Measurements from ENCODE around the gene STXBP5L.

STXBP5L gene

GRCh38 chr3:121473001-121473400 is 565.0 kb downstream of the STXBP5L start:
- H3K27me3 ChIP-seq (ENCODE audit: insufficient read depth, low read length): no peaks in the 10 kb centered on the region
- H3K9ac ChIP-seq (ENCODE audit: low read length): no peak overlapping the region
- no peaks in the 10 kb centered on the region for H4K20me1 ChIP-seq (ENCODE audit: insufficient read depth, low read length)
- H3K4me3 ChIP-seq (ENCODE audit: low read depth, low read length, poor library complexity, severe bottlenecking): no peak overlapping the region
- peaks cover 89% of the 10 kb centered on the region for H3K36me3 ChIP-seq (ENCODE audit: insufficient read depth, low read length)
- no peaks in the 10 kb centered on the region for H3F3A ChIP-seq (ENCODE audit: insufficient read depth, low read length)
- H3K9me3 ChIP-seq (ENCODE audit: low read length): no peaks in the 10 kb centered on the region
- no peak overlapping the region for H3K4me2 ChIP-seq (ENCODE audit: low read length)
- no peak overlapping the region for H2AFZ ChIP-seq (ENCODE audit: low read length)
- H3K27ac ChIP-seq (ENCODE audit: low read depth, low read length, poor library complexity, severe bottlenecking): no peak overlapping the region
- no peaks in the 10 kb centered on the region for H3K9me2 ChIP-seq (ENCODE audit: low read depth, low read length)
- no peaks in the 10 kb centered on the region for H3K4me1 ChIP-seq (ENCODE audit: insufficient read depth, low read length, severe bottlenecking)
- no peak for TF ChIP-seq CTCF (IDR thresholded peaks at IDR 0.05; ENCODE audit: low read length)
- no peak for TF ChIP-seq EZH2 (IDR thresholded peaks at IDR 0.05; ENCODE audit: borderline replicate concordance, low read length)
- no peaks in the 10 kb centered on the region for H3K79me2 ChIP-seq (ENCODE audit: insufficient read depth, low read length)
